Adrenal gland (tissue), 12 donors: ENCODE measurements around the gene DOCK3. TPM values are rescaled to one million over a fixed set of nuclear protein-coding genes. Genes with fewer than 3 reads are reported as not detected.
A peak's percentile ranks its signal among the peaks of the same experiment; 100 is the strongest.

Source experiments
- DNase-seq, 7 donors: peaks; one replicate each; pipeline ENCODE4 v3.0.0-alpha.2; 2019 to 2020
- H3K27ac ChIP-seq, 5 donors: fragments of 200-600 bp; sonication (generic) in 4 of 5; 1 replicate in 3 of 5; 2 replicates in 2 of 5; pipeline versions ENCODE4 v1.5.1 to v1.8.0; 2016 to 2020; ENCODE audit warnings: mild to moderate bottlenecking in 1 of 5
- H3K27me3 ChIP-seq: fragments of 200-600 bp; 2 replicates; pipeline ENCODE4 v1.8.0; 2021
- H3K36me3 ChIP-seq, 2 donors: fragments of 200-600 bp; replicated peaks in 1 of 2; 1 replicate in 1 of 2; 2 replicates in 1 of 2; pipeline versions ENCODE4 v1.5.1 to v1.8.0; 2018 to 2022
- H3K4me1 ChIP-seq, 2 donors: fragments of 200-600 bp; replicated peaks in 1 of 2; 1 replicate in 1 of 2; 2 replicates in 1 of 2; pipeline versions ENCODE4 v1.5.1 to v1.8.0; 2018 to 2021
- H3K4me3 ChIP-seq, 4 donors: fragments of 200-600 bp; sonication (generic) in 3 of 4; one replicate each; pipeline ENCODE4 v1.5.1; 2016 to 2018
- H3K9me3 ChIP-seq, 3 donors: fragments of 200-600 bp; sonication (generic) in 1 of 3; replicated peaks in 1 of 3; 1 replicate in 2 of 3; 2 replicates in 1 of 3; pipeline versions ENCODE4 v1.5.1 to v1.8.0; 2016 to 2021
- POLR2A ChIP-seq, 2 donors: fragments of 450-650 bp; IDR thresholded peaks; one replicate each; pipeline ENCODE4 v1.6.1; 2017; ENCODE audit warnings: antibody characterized with exemption in 2 of 2, mild to moderate bottlenecking in 2 of 2, moderate library complexity in 1 of 2
- WGBS, 4 donors: extraction: QIAGEN DNeasy Blood & Tissue Kit in 2 of 4; methylation state at CpG; one replicate each; pipeline versions ENCODE4 v1.1.5 to v1.1.7; 2013 to 2017; 5-methylcytosine and 5-hydroxymethylcytosine counted together
- intact Hi-C, 2 donors: fragments of 100-400 bp; cut with DNase I; formaldehyde crosslinking; loops; one replicate each; pipeline versions ENCODE4 v1.14.1 to v1.15.0; 2022 to 2023
- polyA plus RNA-seq, 3 donors: library from polyadenylated mRNA; stranded (reverse); fragments of 200-250 nt in 2 of 3; fragments of 350-450 nt in 1 of 3; fragmentation: Illumina TruSeq in 1 of 3; extraction: RNeasy Lipid Tissue Mini Kit (QIAGEN cat#74804) in 1 of 3; gene quantifications; one replicate each; pipeline ENCODE4 v1.2.3, GENCODE V29; 2013 to 2014
- total RNA-seq, 9 donors: library from RNA; depleted of rRNA in 4 of 9; stranded (reverse); fragments of >200 nt in 4 of 9; fragments of 120-200 nt in 1 of 9; fragmentation: NEBNext Ultra II Directional in 1 of 9; extraction: Animal tissue kit (Norgen Biotek cat#: 25700) in 1 of 9; gene quantifications; one replicate each; pipeline versions ENCODE4 v1.1.0 to v1.2.4, GENCODE V29; 2013 to 2023
- TF ChIP-seq, protein P1 (sequence below), 6 experiments: fragments of 450-650 bp in 4 of 6; fragments of 200-600 bp in 2 of 6; sonication (generic) in 1 of 6; IDR thresholded peaks; 1 replicate in 5 of 6; 2 replicates in 1 of 6; pipeline versions ENCODE4 v1.5.1 to v1.8.0; 2016 to 2021; ENCODE audit warnings: antibody characterized with exemption in 6 of 6, mild to moderate bottlenecking in 2 of 6, moderate library complexity in 1 of 6
- donor health status: healthy with polysubstance abuse.
- donor health status: Bipolar disorder and iron deficiency.
- donor health status: DM: yes; HTN: yes; CAD: no.
- donor health status: DM: no; HTN: no; CAD: no.
- donor health status: DM: no; HTN: no; CAD: no.
- donor health status: DM: yes; HTN: yes; CAD: no.

Gene DOCK3
- total and polyA plus RNA-seq, 12 donors: 0.72 to 8.6 (median 2.9) TPM

- Histone ChIP-seq H3K36me3 (no peaks in the 10 kb centered on the region), H3K27ac (no peak overlapping the region), H3K4me1 (no peaks in the 10 kb centered on the region), H3K27me3 (no peaks in the 10 kb centered on the region), H3K4me3 (no peak overlapping the region), H3K9me3 (no peaks in the 10 kb centered on the region)
- 47 to 80% (median 63%) methylated on average over 4 to 6 of the region's 6 CpGs for WGBS, 4 donors
- TF ChIP-seq, protein P1, sequence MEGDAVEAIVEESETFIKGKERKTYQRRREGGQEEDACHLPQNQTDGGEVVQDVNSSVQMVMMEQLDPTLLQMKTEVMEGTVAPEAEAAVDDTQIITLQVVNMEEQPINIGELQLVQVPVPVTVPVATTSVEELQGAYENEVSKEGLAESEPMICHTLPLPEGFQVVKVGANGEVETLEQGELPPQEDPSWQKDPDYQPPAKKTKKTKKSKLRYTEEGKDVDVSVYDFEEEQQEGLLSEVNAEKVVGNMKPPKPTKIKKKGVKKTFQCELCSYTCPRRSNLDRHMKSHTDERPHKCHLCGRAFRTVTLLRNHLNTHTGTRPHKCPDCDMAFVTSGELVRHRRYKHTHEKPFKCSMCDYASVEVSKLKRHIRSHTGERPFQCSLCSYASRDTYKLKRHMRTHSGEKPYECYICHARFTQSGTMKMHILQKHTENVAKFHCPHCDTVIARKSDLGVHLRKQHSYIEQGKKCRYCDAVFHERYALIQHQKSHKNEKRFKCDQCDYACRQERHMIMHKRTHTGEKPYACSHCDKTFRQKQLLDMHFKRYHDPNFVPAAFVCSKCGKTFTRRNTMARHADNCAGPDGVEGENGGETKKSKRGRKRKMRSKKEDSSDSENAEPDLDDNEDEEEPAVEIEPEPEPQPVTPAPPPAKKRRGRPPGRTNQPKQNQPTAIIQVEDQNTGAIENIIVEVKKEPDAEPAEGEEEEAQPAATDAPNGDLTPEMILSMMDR (IDR thresholded peaks at IDR 0.05): no peak
- no peak for TF ChIP-seq POLR2A (IDR thresholded peaks at IDR 0.05)
- peak in 4 of 7 donors; percentile 7 to 23 (median 14) for DNase-seq
- intact Hi-C loops: no loop called here
Observed at GRCh38 chr3:50737906-50738598, 63.3 kb downstream of the DOCK3 start.

- TF ChIP-seq, protein P1 (IDR thresholded peaks at IDR 0.05): no peak
- no peak for TF ChIP-seq POLR2A (IDR thresholded peaks at IDR 0.05)
- intact Hi-C loops: no loop called here
- Histone ChIP-seq H3K36me3 (no peaks in the 10 kb centered on the region), H3K9me3 (no peaks in the 10 kb centered on the region), H3K27me3 (no peaks in the 10 kb centered on the region), H3K27ac (no peak overlapping the region), H3K4me3 (no peak overlapping the region), H3K4me1 (no peaks in the 10 kb centered on the region)
- WGBS, 4 donors: 76 to 89% (median 88%) methylated on average over 1 of the region's 1 CpG
- no peak for DNase-seq
Observed at GRCh38 chr3:50743643-50744042, 68.9 kb downstream of the DOCK3 start.

DNA sequence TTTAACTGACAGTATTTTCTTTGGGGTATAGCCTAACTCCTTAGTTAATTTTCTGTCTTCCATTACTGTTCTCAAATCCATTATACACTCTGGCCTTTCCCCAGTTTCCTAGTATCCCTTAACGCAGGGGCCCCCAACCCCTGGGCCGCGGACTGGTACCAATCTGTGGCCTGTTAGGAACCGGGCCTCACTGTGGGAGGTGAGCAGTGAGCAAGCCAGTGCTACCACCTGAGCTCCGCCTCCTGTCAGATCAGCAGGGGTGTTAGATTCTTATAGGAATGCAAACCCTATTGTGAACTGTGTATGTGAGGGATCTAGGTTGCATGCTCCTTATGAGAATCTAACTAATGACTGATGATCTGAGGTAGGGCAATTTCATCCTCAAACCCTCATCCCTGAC is 75.1 kb downstream of the DOCK3 start:
- no peak overlapping the region for H3K4me3 ChIP-seq
- WGBS, 4 donors: 78 to 89% (median 83%) methylated on average over 5 of the region's 5 CpGs
- TF ChIP-seq, protein P1 (IDR thresholded peaks at IDR 0.05): no peak
- no peak for TF ChIP-seq POLR2A (IDR thresholded peaks at IDR 0.05)
- intact Hi-C loops: no loop called here
- H3K36me3 ChIP-seq: no peaks in the 10 kb centered on the region
- H3K27ac ChIP-seq: no peak overlapping the region
- no peaks in the 10 kb centered on the region for H3K4me1 ChIP-seq
- no peaks in the 10 kb centered on the region for H3K27me3 ChIP-seq
- no peak for DNase-seq
- H3K9me3 ChIP-seq: no peaks in the 10 kb centered on the region

GRCh38 chr3:50759015-50759414 is 84.3 kb downstream of the DOCK3 start:
- WGBS, 4 donors: 91 to 94% (median 94%) methylated on average over 5 of the region's 5 CpGs
- no peaks in the 10 kb centered on the region for H3K27me3 ChIP-seq
- H3K4me3 ChIP-seq: no peak overlapping the region

More at GRCh38 chr3:50759015-50759414, 84.3 kb downstream of the DOCK3 start:
- intact Hi-C loops: no loop called here
- no peak for TF ChIP-seq POLR2A (IDR thresholded peaks at IDR 0.05)
- TF ChIP-seq, protein P1 (IDR thresholded peaks at IDR 0.05): no peak
- H3K36me3 ChIP-seq: no peaks in the 10 kb centered on the region
- no peak overlapping the region for H3K27ac ChIP-seq
- no peak for DNase-seq
- H3K9me3 ChIP-seq: no peaks in the 10 kb centered on the region
- no peaks in the 10 kb centered on the region for H3K4me1 ChIP-seq
